K562 (cell line): Measurements from ENCODE around the gene KIF25. TPM values are rescaled to one million over a fixed set of nuclear protein-coding genes. Genes with fewer than 3 reads are reported as not detected.

Experiments
- ATAC-seq: fragments of 200-7000 bp; cut with Tn5 transposase; 3 replicates; pipeline ENCODE4 v1.9.1; 2020; ENCODE audit warnings: moderate library complexity
- BruUV-seq: library from RNA; stranded (reverse); fragments of 400-500 nt; replicated peaks from 2 replicates; lab custom pipeline; 2021; lab: Mats Ljungman, UMichigan
- CTCF ChIA-PET: fragments of 300-600 bp; formaldehyde crosslinking; extraction: SDS; loops from one replicate; lab custom pipeline; 2021; ENCODE audit warnings: low intra/inter-chr PET ratio; lab: Yijun Ruan, JAX
- POLR2A ChIA-PET: fragments of 300-600, 350-650 bp; sonication (Branson Sonifier 250); formaldehyde crosslinking; extraction: SDS; loops from one replicate; lab custom pipeline; 2021; ENCODE audit warnings: antibody characterized with exemption, inconsistent platforms; lab: Yijun Ruan, JAX
- DNase-seq, 4 experiments: peaks; one replicate each; pipeline versions ENCODE4 v3.0.0 to v3.0.0-alpha.2; 2011 to 2018; ENCODE audit warnings: low spot score in 3 of 4, mixed read lengths in 3 of 4; ENCODE audit errors: extremely low read depth in 1 of 4
- FAIRE-seq: peaks from 2 replicates; lab custom pipeline; 2011; peaks lifted over from hg19 to GRCh38; lab: Jason Lieb, UNC
- H2AFZ ChIP-seq: 2 replicates; pipeline ENCODE4 v1.6.0; 2011; ENCODE audit warnings: low read depth, low read length, control low read depth, inconsistent platforms
- H3K27ac ChIP-seq: fragments of 200-600 bp; 3 replicates; pipeline ENCODE4 v1.8.0; 2011; ENCODE audit warnings: low read depth, mild to moderate bottlenecking, control low read depth, inconsistent platforms, low read length, moderate library complexity, mixed read lengths; ENCODE audit errors: extremely low read depth
- H3K27me3 ChIP-seq, 2 experiments: fragments of 300-600 bp in 1 of 2; 2 replicates in 1 of 2; 3 replicates in 1 of 2; pipeline versions ENCODE4 v1.6.0 to v1.8.0; 2011; ENCODE audit warnings: inconsistent platforms in 2 of 2, low read length in 2 of 2, mild to moderate bottlenecking in 1 of 2, mixed read lengths in 1 of 2, moderate library complexity in 1 of 2; ENCODE audit not compliant: control insufficient read depth in 2 of 2, insufficient read depth in 2 of 2
- H3K36me3 ChIP-seq: fragments of 300-600 bp; 3 replicates; pipeline ENCODE4 v1.8.0; 2011; ENCODE audit warnings: mild to moderate bottlenecking, low read length, inconsistent platforms; ENCODE audit not compliant: control insufficient read depth, insufficient read depth
- H3K4me1 ChIP-seq, 2 experiments: fragments of 200-600 bp in 1 of 2; replicated peaks in 1 of 2; 2 replicates in 1 of 2; 3 replicates in 1 of 2; pipeline versions ENCODE4 v1.5.1 to v1.8.0; 2011; ENCODE audit warnings: inconsistent platforms in 2 of 2, low read length in 2 of 2, mild to moderate bottlenecking in 1 of 2, mixed read lengths in 1 of 2, moderate library complexity in 1 of 2; ENCODE audit not compliant: control insufficient read depth in 2 of 2, insufficient read depth in 2 of 2
- H3K4me2 ChIP-seq: 2 replicates; pipeline ENCODE4 v1.6.1; 2011; ENCODE audit warnings: low read length, control low read depth, inconsistent platforms, mixed read lengths; ENCODE audit not compliant: insufficient read depth
- H3K4me3 ChIP-seq: fragments of 200-600 bp; sonication (generic), shearing (Covaris generic); 2 replicates; pipeline ENCODE4 v1.5.1; 2016; ENCODE audit warnings: control low read depth, inconsistent platforms
- H3K79me2 ChIP-seq: fragments of 200-600 bp; 3 replicates; pipeline ENCODE4 v1.8.0; 2011; ENCODE audit warnings: low read length, inconsistent platforms; ENCODE audit not compliant: control insufficient read depth, insufficient read depth
- H3K9ac ChIP-seq, 2 experiments: 2 replicates each; pipeline versions ENCODE4 v1.6.0 to v1.6.1; 2011; ENCODE audit warnings: low read depth in 2 of 2, low read length in 2 of 2, control low read depth in 1 of 2, inconsistent platforms in 1 of 2, mild to moderate bottlenecking in 1 of 2, mixed read lengths in 1 of 2; ENCODE audit not compliant: insufficient read depth in 1 of 2
- H3K9me1 ChIP-seq: one replicate; pipeline ENCODE4 v1.6.0; 2011; ENCODE audit warnings: inconsistent platforms, mild to moderate bottlenecking, low read length, moderate library complexity; ENCODE audit not compliant: control insufficient read depth, insufficient read depth
- H3K9me3 ChIP-seq: replicated peaks from 2 replicates; pipeline ENCODE4 v1.5.1; 2011; ENCODE audit warnings: low read depth, low read length, inconsistent platforms; ENCODE audit not compliant: control insufficient read depth, insufficient read depth
- H4K20me1 ChIP-seq: replicated peaks from 2 replicates; pipeline ENCODE4 v1.6.1; 2011; ENCODE audit warnings: low read length, inconsistent platforms, mixed read lengths; ENCODE audit not compliant: control insufficient read depth, insufficient read depth
- DIDO1 ChIP-seq: fragments of 450-650 bp; IDR thresholded peaks from 2 replicates; pipeline ENCODE4 v1.6.1; 2016; ENCODE audit warnings: low read depth, missing biosample characterization, missing genetic modification characterization
- EWSR1 ChIP-seq: fragments of 450-650 bp; IDR thresholded peaks from 2 replicates; pipeline ENCODE4 v1.6.1; 2018; ENCODE audit warnings: borderline replicate concordance, mild to moderate bottlenecking, low read depth, moderate library complexity; ENCODE audit not compliant: partially characterized antibody
- KLF10 ChIP-seq: fragments of 250-450 bp; sonication (Bioruptor Pico); IDR thresholded peaks from 2 replicates; pipeline ENCODE4 v1.6.1; 2021; ENCODE audit warnings: matching md5 sums
- NELFE ChIP-seq: IDR thresholded peaks from 2 replicates; pipeline ENCODE4 v1.6.1; 2011; ENCODE audit warnings: mild to moderate bottlenecking; ENCODE audit not compliant: insufficient read depth, insufficient read length
- NR2F6 ChIP-seq: fragments of 450-650 bp; formaldehyde crosslinking; IDR thresholded peaks from 2 replicates; pipeline ENCODE4 v1.4.0; 2020; ENCODE audit warnings: mild to moderate bottlenecking
- SMARCE1 ChIP-seq: fragments of 450-650 bp; IDR thresholded peaks from 2 replicates; pipeline ENCODE4 v1.7.1; 2016; ENCODE audit warnings: mild to moderate bottlenecking
- ZBTB8A ChIP-seq: fragments of 450-650 bp; IDR thresholded peaks from 2 replicates; pipeline ENCODE4 v1.6.1; 2018; ENCODE audit warnings: mild to moderate bottlenecking, moderate library complexity; ENCODE audit not compliant: partially characterized antibody
- ZKSCAN8 ChIP-seq: fragments of 200-800 bp; sonication (Bioruptor generic); IDR thresholded peaks from 2 replicates; pipeline ENCODE4 v1.6.1; 2016; ENCODE audit warnings: missing genetic modification characterization, missing compliant biosample characterization
- ZNF274 ChIP-seq: IDR thresholded peaks from 2 replicates; pipeline ENCODE4 v1.6.1; 2011; ENCODE audit warnings: low read depth, mild to moderate bottlenecking, low read length, moderate library complexity, borderline replicate concordance
- ZNF316 ChIP-seq: fragments of 450-650 bp; IDR thresholded peaks from 2 replicates; pipeline ENCODE4 v1.6.1; 2016
- ZNF431 ChIP-seq: sonication (generic); formaldehyde crosslinking; IDR thresholded peaks from 2 replicates; pipeline ENCODE4 v1.8.0; 2022; ENCODE audit warnings: mild to moderate bottlenecking, missing genetic modification reagents
- WGBS: fragments of 100-300 bp; shearing (Covaris generic); methylation state at CpG from one replicate; pipeline ENCODE4 v1.1.6; 2016; ENCODE audit warnings: low coverage, mixed read lengths; ENCODE audit not compliant: insufficient coverage; ENCODE audit errors: missing lambda C conversion rate; 5-methylcytosine and 5-hydroxymethylcytosine counted together
- in situ Hi-C: fragments of 300-500 bp; cut with MboI; formaldehyde crosslinking; loops from 4 replicates; pipeline ENCODE4 v1.15.0; 2018; ENCODE audit warnings: inconsistent platforms, mixed read lengths
- intact Hi-C: fragments of 100-400 bp; cut with micrococcal nuclease; formaldehyde crosslinking; loops from 2 replicates; pipeline ENCODE4 v1.14.2; 2022
- polyA plus RNA-seq, 8 experiments: library from polyadenylated mRNA; depleted of rRNA in 4 of 8; stranded (reverse) in 5 of 8; unstranded in 3 of 8; fragments of >200 nt; fragmentation: Nextera tagmentation in 2 of 8; fragmentation: Illumina TruSeq in 1 of 8; extraction: Ambion mirVana in 2 of 8; extraction: Trizol in 1 of 8; gene quantifications; 2 replicates each; pipeline versions ENCODE4 v1.2.1 to v1.2.3, GENCODE V29; 2011 to 2014; ENCODE audit warnings: inconsistent platforms in 1 of 8, missing spikeins in 1 of 8
- total RNA-seq, 7 experiments: library from RNA; depleted of rRNA in 6 of 7; stranded (reverse); fragments of >200 nt in 6 of 7; fragmentation: Illumina TruSeq in 2 of 7; extraction: Trizol in 2 of 7; gene quantifications; 2 replicates each; pipeline versions ENCODE4 v1.2.1 to v1.2.3, GENCODE V29; 2011 to 2021; ENCODE audit warnings: low replicate concordance in 1 of 7

KIF25 gene
- total and polyA plus RNA-seq, 9 of the 15 experiments (the other 6 are each of a cell fraction or from before 2014, with no cell fraction given) = 0.04 to 0.49 (median 0.23) TPM; not detected in 5

DNA sequence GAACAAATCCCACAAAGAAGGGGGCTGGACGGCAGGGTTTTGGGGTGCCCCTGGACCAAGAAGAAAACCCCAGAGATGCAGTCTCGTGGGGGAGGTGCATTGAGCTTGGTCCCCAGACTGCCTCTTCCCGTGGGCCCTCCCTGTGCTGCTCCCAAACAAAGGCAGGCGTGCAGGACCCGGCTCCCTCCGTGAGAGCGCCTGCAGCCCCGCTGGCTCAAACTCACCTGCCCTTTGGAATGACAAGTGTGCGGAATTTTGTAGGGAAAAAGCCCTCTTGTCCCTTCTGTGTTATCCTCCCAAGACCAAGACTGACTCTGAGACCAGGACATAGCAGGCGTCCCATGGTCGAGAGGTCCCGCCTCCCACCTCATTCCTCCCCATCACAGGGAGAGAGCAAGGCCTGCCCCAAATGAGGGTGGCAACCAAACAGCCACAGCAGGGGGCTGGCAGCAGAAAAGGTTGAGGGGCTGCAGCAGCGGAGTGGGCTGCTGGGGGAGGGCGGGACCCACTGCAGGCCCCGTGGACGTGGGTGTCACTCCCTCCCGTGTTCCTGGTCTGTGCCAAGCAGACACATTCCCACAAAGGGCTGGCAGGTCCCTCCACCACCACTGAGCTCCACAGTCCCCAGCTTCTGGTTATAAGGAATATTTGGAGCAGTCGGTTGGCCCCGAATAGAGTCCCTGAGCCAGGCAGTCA is 87.1 kb downstream of the KIF25 start (continued):
- TF ChIP-seq EWSR1 (no peak), SMARCE1 (no peak), KLF10 (no peak), DIDO1 (tag) (no peak), NELFE (no peak), ZNF274 (no peak)

DNA sequence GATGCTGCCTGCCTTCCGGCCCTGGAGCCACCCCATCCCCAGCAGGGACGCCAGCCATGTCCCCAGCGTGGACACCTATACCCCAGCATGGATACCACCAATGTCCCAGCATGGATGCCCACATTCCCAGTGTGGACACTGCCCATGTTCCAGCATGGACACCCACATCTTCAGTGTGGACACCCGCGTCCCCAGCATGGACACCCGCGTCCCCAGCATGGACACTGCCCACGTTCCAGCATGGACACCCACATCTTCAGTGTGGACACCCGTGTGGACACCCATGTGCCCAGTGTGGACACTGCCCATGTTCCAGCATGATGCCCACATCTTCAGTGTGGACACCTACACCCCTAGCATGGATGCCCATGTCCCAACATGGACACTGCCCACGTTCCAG is 88.6 kb downstream of the KIF25 start:
- peaks cover 76 to 100% of the 10 kb centered on the region in 2 experiments for H3K27me3 ChIP-seq
- H3K9me1 ChIP-seq = peaks cover 5% of the 10 kb centered on the region
- H3K36me3 ChIP-seq = no peaks in the 10 kb centered on the region
- no peak for ATAC-seq
- peaks cover 0 to 4% of the 10 kb centered on the region in 2 experiments; a peak in 2 of 5 replicates for H3K4me1 ChIP-seq
- no peaks in the 10 kb centered on the region for H3K9me3 ChIP-seq
- CTCF ChIA-PET = no interaction called here
- WGBS = 0% methylated on average over 10 of the region's 10 CpGs
- no peak overlapping the region for H2AFZ ChIP-seq
- no peak for DNase-seq
- TF ChIP-seq ZNF431 (CRISPR knock-in tag) = no peak
- TF ChIP-seq ZKSCAN8 (CRISPR knock-in tag) = no peak
- TF ChIP-seq ZNF316 = no peak
- TF ChIP-seq ZBTB8A = no peak
- no peak for TF ChIP-seq NR2F6 (CRISPR knock-in tag)
- TF ChIP-seq, all 486 proteins: peak for 0
- no peak overlapping the region for H3K9ac ChIP-seq
- H3K4me2 ChIP-seq = no peak overlapping the region
- in situ Hi-C loops = no loop called here
- intact Hi-C loops = no loop called here
- POLR2A ChIA-PET = no interaction called here
- no TSS peak for BruUV-seq
- H3K4me3 ChIP-seq = no peak overlapping the region
- H3K27ac ChIP-seq = no peak overlapping the region
- peaks cover 20% of the 10 kb centered on the region for H4K20me1 ChIP-seq
- no peaks in the 10 kb centered on the region for H3K79me2 ChIP-seq
- no peak for FAIRE-seq
